ENCODE data around the gene OR51A4.
A peak's percentile ranks its signal among the peaks of the same experiment; 100 is the strongest.

OR51A4 gene

GRCh38 chr11:4947505-4947904 is at the start of gene OR51A4:
Gene OR51A4 (minus strand): TSS chr11:4947605. CDS start chr11:4947100, 505 bp downstream.
- no peak within 1 kb of the TSS for H3K4me3 ChIP-seq (ENCODE audit: low read depth, low read length)
- DNase-seq (ENCODE audit: low read depth) = no peak
- no peak for TF ChIP-seq CTCF (IDR thresholded peaks at IDR 0.05; ENCODE audit: low read depth, low read length, missing control alignments)

GRCh38 chr11:4994551-4994950 is 47.1 kb upstream of the OR51A4 start, which contains the start of gene OR51L1:
Gene OR51L1 (plus strand): TSS chr11:4994851. CDS start chr11:4998983, 4,132 bp downstream.
- no peak for TF ChIP-seq CTCF (IDR thresholded peaks at IDR 0.05; ENCODE audit: low read depth, low read length, missing control alignments)
- no peak for DNase-seq (ENCODE audit: low read depth)
- no peak within 1 kb of the TSS for H3K4me3 ChIP-seq (ENCODE audit: low read depth, low read length)

- DNase-seq (ENCODE audit: low read depth) = no peak
- TF ChIP-seq CTCF (IDR thresholded peaks at IDR 0.05; ENCODE audit: low read depth, low read length, missing control alignments) = peak; percentile 38
- no peak overlapping the region for H3K4me3 ChIP-seq (ENCODE audit: low read depth, low read length)
These were observed 43.7 kb upstream of the OR51A4 start for GRCh38 chr11:4991060-4991459.

GRCh38 chr11:4983841-4984240 is 36.4 kb upstream of the OR51A4 start:
- DNase-seq (ENCODE audit: low read depth) = no peak

GRCh38 chr11:4982678-4983077 is 35.3 kb upstream of the OR51A4 start:
- no peak overlapping the region for H3K4me3 ChIP-seq (ENCODE audit: low read depth, low read length)
- TF ChIP-seq CTCF (IDR thresholded peaks at IDR 0.05; ENCODE audit: low read depth, low read length, missing control alignments) = no peak
- no peak for DNase-seq (ENCODE audit: low read depth)

More at GRCh38 chr11:4983841-4984240, 36.4 kb upstream of the OR51A4 start:
- H3K4me3 ChIP-seq (ENCODE audit: low read depth, low read length) = no peak overlapping the region
- TF ChIP-seq CTCF (IDR thresholded peaks at IDR 0.05; ENCODE audit: low read depth, low read length, missing control alignments) = no peak

- no peak overlapping the region for H3K4me3 ChIP-seq (ENCODE audit: low read depth, low read length)
- DNase-seq (ENCODE audit: low read depth) = no peak
- TF ChIP-seq CTCF (IDR thresholded peaks at IDR 0.05; ENCODE audit: low read depth, low read length, missing control alignments) = no peak
These were observed 31.6 kb upstream of the OR51A4 start for GRCh38 chr11:4979036-4979435.

GRCh38 chr11:4975436-4975835 is 28.0 kb upstream of the OR51A4 start:
- no peak overlapping the region for H3K4me3 ChIP-seq (ENCODE audit: low read depth, low read length)
- no peak for DNase-seq (ENCODE audit: low read depth)
- no peak for TF ChIP-seq CTCF (IDR thresholded peaks at IDR 0.05; ENCODE audit: low read depth, low read length, missing control alignments)

All from GM12864 (cell line).